HepG2 (cell line): ENCODE data around the gene MFSD11. TPM values are rescaled to one million over a fixed set of nuclear protein-coding genes. Genes with fewer than 3 reads are reported as not detected.

Source experiments
- CSRNP1 ChIP-seq: sonication (generic); formaldehyde crosslinking; IDR thresholded peaks from 2 replicates; pipeline ENCODE4 v1.8.1; 2023; ENCODE audit warnings: mild to moderate bottlenecking, missing genetic modification reagents
- DMTF1 ChIP-seq: sonication (generic); formaldehyde crosslinking; IDR thresholded peaks from 2 replicates; pipeline ENCODE4 v1.4.0; 2020; ENCODE audit warnings: mild to moderate bottlenecking, missing genetic modification reagents
- GABPB1 ChIP-seq: IDR thresholded peaks from 2 replicates; pipeline ENCODE4 v1.6.1; 2016; ENCODE audit warnings: mild to moderate bottlenecking, missing genetic modification reagents, moderate library complexity, missing compliant biosample characterization
- NFYC ChIP-seq: IDR thresholded peaks from 2 replicates; pipeline ENCODE4 v1.6.1; 2016; ENCODE audit warnings: missing genetic modification reagents, missing compliant biosample characterization
- PATZ1 ChIP-seq: sonication (generic); formaldehyde crosslinking; IDR thresholded peaks from 2 replicates; pipeline ENCODE4 v1.4.0; 2020; ENCODE audit warnings: missing genetic modification reagents
- PBX2 ChIP-seq: IDR thresholded peaks from 2 replicates; pipeline ENCODE4 v1.6.1; 2016; ENCODE audit warnings: control low read depth
- RBFOX2 ChIP-seq: fragments of 200-400 bp; formaldehyde crosslinking; IDR thresholded peaks from 2 replicates; pipeline ENCODE4 v1.6.1; 2017; ENCODE audit warnings: low read depth, mild to moderate bottlenecking, low read length
- SIN3B ChIP-seq: fragments of 150-350 bp; IDR thresholded peaks from 2 replicates; pipeline ENCODE4 v1.6.1; 2014; ENCODE audit warnings: low read length
- SMC3 ChIP-seq: IDR thresholded peaks from 2 replicates; pipeline ENCODE4 v1.6.1; 2011; ENCODE audit warnings: low read length, improper control_type of control experiment
- TAF1 ChIP-seq: sonication (generic); formaldehyde crosslinking; IDR thresholded peaks from 2 replicates; pipeline ENCODE4 v1.4.0; 2020; ENCODE audit warnings: missing genetic modification reagents
- WIZ ChIP-seq: sonication (generic); formaldehyde crosslinking; IDR thresholded peaks from 2 replicates; pipeline ENCODE4 v1.5.1; 2020; ENCODE audit warnings: mild to moderate bottlenecking, missing genetic modification reagents
- ZKSCAN1 ChIP-seq: fragments of 150-350 bp; IDR thresholded peaks from 2 replicates; pipeline ENCODE4 v1.6.1; 2014; ENCODE audit warnings: low read length
- ZNF512B ChIP-seq: sonication (generic); formaldehyde crosslinking; IDR thresholded peaks from 2 replicates; pipeline ENCODE4 v1.5.1; 2020; ENCODE audit warnings: missing genetic modification reagents, mild to moderate bottlenecking, borderline replicate concordance
- ZNF547 ChIP-seq: sonication (generic); formaldehyde crosslinking; IDR thresholded peaks from 2 replicates; pipeline ENCODE4 v1.5.1; 2020; ENCODE audit warnings: mild to moderate bottlenecking, missing genetic modification reagents
- ZNF552 ChIP-seq: sonication (generic); formaldehyde crosslinking; IDR thresholded peaks from 2 replicates; pipeline ENCODE4 v1.9.0; 2022; ENCODE audit warnings: missing genetic modification reagents, mild to moderate bottlenecking, borderline replicate concordance
- ZNF616 ChIP-seq: sonication (generic); formaldehyde crosslinking; IDR thresholded peaks from 2 replicates; pipeline ENCODE4 v1.5.0; 2020; ENCODE audit warnings: low read depth, mild to moderate bottlenecking, missing genetic modification reagents
- ZNF766 ChIP-seq: sonication (generic); formaldehyde crosslinking; IDR thresholded peaks from 2 replicates; pipeline ENCODE4 v1.5.0; 2020; ENCODE audit warnings: missing genetic modification reagents, borderline replicate concordance
- ZNF850 ChIP-seq: sonication (generic); formaldehyde crosslinking; conservative IDR thresholded peaks from 2 replicates; pipeline ENCODE4 v1.9.0; 2021; ENCODE audit warnings: mild to moderate bottlenecking, missing genetic modification reagents
- polyA plus RNA-seq, 8 experiments: library from polyadenylated mRNA; depleted of rRNA in 3 of 8; stranded (reverse) in 7 of 8; unstranded in 1 of 8; fragments of >200 nt; fragmentation: Illumina TruSeq in 4 of 8; extraction: Trizol in 4 of 8; gene quantifications; 2 replicates each; pipeline versions ENCODE4 v1.2.1 to v1.2.3, GENCODE V29; 2011 to 2016; ENCODE audit warnings: low read depth in 4 of 8, missing spikeins in 1 of 8, mixed read lengths in 1 of 8; ENCODE audit not compliant: insufficient read depth in 1 of 8
- total RNA-seq, 5 experiments: library from RNA; depleted of rRNA; stranded (reverse); fragments of >200 nt; fragmentation: Illumina TruSeq; extraction: Trizol; gene quantifications; 2 replicates each; pipeline ENCODE4 v1.2.3, GENCODE V29; 2016; ENCODE audit warnings: low read depth in 1 of 5

Gene MFSD11
- total and polyA plus RNA-seq, 2 of the 13 experiments (the other 11 are each of a cell fraction or from before 2014, with no cell fraction given), result 26.1 to 36.3 TPM

GRCh38 chr17:76726776-76727718 lies 10.9 kb upstream of the MFSD11 start, which contains the start of gene METTL23 (continued):
- TF ChIP-seq DMTF1 (CRISPR knock-in tag), result 0 out of 2 replicates have a peak, but pooled peaks have one; percentile 76
- TF ChIP-seq NFYC (CRISPR knock-in tag), result no peak
- no peak for TF ChIP-seq ZKSCAN1
- peak; percentile 89 for TF ChIP-seq GABPB1 (CRISPR knock-in tag)
- 0 out of 2 replicates have a peak, but pooled peaks have one; percentile 55 for TF ChIP-seq PATZ1 (CRISPR knock-in tag)
- TF ChIP-seq ZNF547 (CRISPR knock-in tag), result peak; percentile 61; the same call in 1 of the 2 replicates
- 0 out of 2 replicates have a peak, but pooled peaks have one; percentile 15 for TF ChIP-seq SIN3B
- TF ChIP-seq ZNF512B (CRISPR knock-in tag), result no peak; the same call in 1 of the 2 replicates
- peak; percentile 88; the same call in 1 of the 2 replicates for TF ChIP-seq WIZ
- peak; percentile 21; the same call in 1 of the 2 replicates for TF ChIP-seq ZNF850 (CRISPR knock-in tag)
- TF ChIP-seq ZNF552, result no peak
- TF ChIP-seq PBX2 (CRISPR knock-in tag), result no peak
- peak; percentile 79 for TF ChIP-seq TAF1 (CRISPR knock-in tag)
- TF ChIP-seq ZNF766 (CRISPR knock-in tag), result 0 out of 2 replicates have a peak, but pooled peaks have one; percentile 51
- peak; percentile 91 for TF ChIP-seq RBFOX2
- peak; percentile 9; the same call in 1 of the 2 replicates for TF ChIP-seq SMC3
- peak; percentile 22; the same call in 1 of the 2 replicates for TF ChIP-seq ZNF616 (CRISPR knock-in tag)
- TF ChIP-seq CSRNP1 (CRISPR knock-in tag), result peak; percentile 95
